Neuronal stem cell (in vitro differentiated cells): ENCODE measurements around the gene UIMC1.
A peak's percentile ranks its signal among the peaks of the same experiment; 100 is the strongest.

Experiments
- DNase-seq: peaks from one replicate; pipeline ENCODE4 v3.0.0-alpha.2; 2013; ENCODE audit warnings: low spot score
- H2AFZ ChIP-seq: one replicate; pipeline ENCODE4 v1.6.1; 2013; ENCODE audit warnings: mild to moderate bottlenecking, low read length, inconsistent platforms
- H2AK5ac ChIP-seq: 2 replicates; pipeline ENCODE4 v1.6.1; 2013; ENCODE audit warnings: low read depth, mild to moderate bottlenecking, inconsistent platforms, low read length, moderate library complexity, mixed read lengths
- H2BK120ac ChIP-seq: 2 replicates; pipeline ENCODE4 v1.6.1; 2013; ENCODE audit warnings: low read depth, mild to moderate bottlenecking, inconsistent platforms, low read length, moderate library complexity, mixed read lengths
- H2BK12ac ChIP-seq: one replicate; pipeline ENCODE4 v1.6.1; 2013; ENCODE audit warnings: low read length, inconsistent platforms
- H2BK15ac ChIP-seq: 2 replicates; pipeline ENCODE4 v1.6.1; 2013; ENCODE audit warnings: mild to moderate bottlenecking, low read length, inconsistent platforms, mixed read lengths
- H2BK5ac ChIP-seq: one replicate; pipeline ENCODE4 v1.6.1; 2013; ENCODE audit warnings: inconsistent platforms, mild to moderate bottlenecking, low read length, moderate library complexity
- H3K14ac ChIP-seq: one replicate; pipeline ENCODE4 v1.6.1; 2013; ENCODE audit warnings: low read length, inconsistent platforms
- H3K18ac ChIP-seq: 2 replicates; pipeline ENCODE4 v1.6.1; 2013; ENCODE audit warnings: low read length, inconsistent platforms
- H3K23ac ChIP-seq: 2 replicates; pipeline ENCODE4 v1.6.1; 2013; ENCODE audit warnings: low read depth, mild to moderate bottlenecking, mixed read lengths, low read length, inconsistent platforms; ENCODE audit not compliant: poor library complexity
- H3K27ac ChIP-seq: replicated peaks from 3 replicates; pipeline ENCODE4 v1.5.1; 2013; ENCODE audit warnings: low read length, inconsistent platforms
- H3K27me3 ChIP-seq, 3 experiments: 2 replicates each; pipeline ENCODE4 v1.6.1; 2013; ENCODE audit warnings: low read length in 3 of 3, mild to moderate bottlenecking in 2 of 3, inconsistent platforms in 1 of 3, low read depth in 1 of 3, mixed read lengths in 1 of 3, moderate library complexity in 1 of 3; ENCODE audit not compliant: control insufficient read depth in 3 of 3, insufficient read depth in 3 of 3
- H3K36me3 ChIP-seq, 2 donors: replicated peaks in 1 of 2; 2 replicates each; pipeline ENCODE4 v1.6.1; 2013; ENCODE audit warnings: low read length in 2 of 2; ENCODE audit not compliant: control insufficient read depth in 2 of 2, insufficient read depth in 2 of 2
- H3K4ac ChIP-seq: 2 replicates; pipeline ENCODE4 v1.6.1; 2013; ENCODE audit warnings: inconsistent platforms, mild to moderate bottlenecking, low read length, moderate library complexity
- H3K4me1 ChIP-seq, 2 donors: 1 replicate in 1 of 2; 2 replicates in 1 of 2; pipeline ENCODE4 v1.6.1; 2013; ENCODE audit warnings: low read length in 2 of 2, low read depth in 1 of 2; ENCODE audit not compliant: control insufficient read depth in 2 of 2, insufficient read depth in 1 of 2
- H3K4me2 ChIP-seq: one replicate; pipeline ENCODE4 v1.6.1; 2013; ENCODE audit warnings: mild to moderate bottlenecking, low read length, inconsistent platforms; ENCODE audit not compliant: insufficient read depth, poor library complexity, severe bottlenecking
- H3K4me3 ChIP-seq, 2 donors: 2 replicates each; pipeline ENCODE4 v1.5.1; 2013; ENCODE audit warnings: low read length in 2 of 2, mild to moderate bottlenecking in 2 of 2, inconsistent platforms in 1 of 2, moderate library complexity in 1 of 2
- H3K79me1 ChIP-seq: one replicate; pipeline ENCODE4 v1.6.1; 2013; ENCODE audit warnings: low read depth, mild to moderate bottlenecking, inconsistent platforms, low read length, moderate library complexity
- H3K9ac ChIP-seq: one replicate; pipeline ENCODE4 v1.6.1; 2013; ENCODE audit warnings: mild to moderate bottlenecking, low read depth, low read length, inconsistent platforms; ENCODE audit not compliant: poor library complexity
- H3K9me3 ChIP-seq, 2 donors: replicated peaks in 1 of 2; 2 replicates each; pipeline versions ENCODE3 to v1.6.1; 2013; ENCODE audit warnings: low read length in 2 of 2, mild to moderate bottlenecking in 2 of 2, inconsistent platforms in 1 of 2, low read depth in 1 of 2, mixed read lengths in 1 of 2, moderate library complexity in 1 of 2; ENCODE audit not compliant: control insufficient read depth in 2 of 2, insufficient read depth in 1 of 2
- H4K8ac ChIP-seq: one replicate; pipeline ENCODE4 v1.6.1; 2013; ENCODE audit warnings: low read depth, mild to moderate bottlenecking, inconsistent platforms, low read length, moderate library complexity
- H4K91ac ChIP-seq: one replicate; pipeline ENCODE4 v1.6.1; 2013; ENCODE audit warnings: low read length, low read depth, mild to moderate bottlenecking, inconsistent platforms; ENCODE audit not compliant: poor library complexity
- WGBS, 2 donors: extraction: QIAGEN DNeasy Blood & Tissue Kit; methylation state at CpG; one replicate each; pipeline ENCODE4 v1.1.7; 2013; ENCODE audit warnings: missing lambda C conversion rate in 2 of 2, mixed read lengths in 1 of 2; ENCODE audit not compliant: insufficient read length in 2 of 2, insufficient replicate concordance in 1 of 2; ENCODE audit errors: extremely low coverage in 2 of 2; 5-methylcytosine and 5-hydroxymethylcytosine counted together

UIMC1 gene

GRCh38 chr5:176863765-176864098, 142.8 kb downstream of the UIMC1 start:
- Histone ChIP-seq H3K23ac (no peak overlapping the region), H3K18ac (peak overlapping the region; percentile 31), H4K91ac (no peak overlapping the region), H2AK5ac (peak overlapping the region; percentile 13), H2BK12ac (peak overlapping the region; percentile 14), H4K8ac (no peak overlapping the region), H2BK120ac (peak overlapping the region; percentile 5), H2BK15ac (peak overlapping the region; percentile 71), H3K4ac (no peak overlapping the region), H3K79me1 (no peaks in the 10 kb centered on the region), H2BK5ac (no peak overlapping the region), H3K27me3 (peaks cover 0 to 73% (median 0%) of the 10 kb centered on the region in 3 experiments), H3K4me3 (no peak overlapping the region), H3K27ac (peak overlapping the region; percentile 21), H3K4me2 (no peak overlapping the region), H3K9me3 (no peaks in the 10 kb centered on the region), H3K14ac (no peak overlapping the region), H3K9ac (no peak overlapping the region), H2AFZ (no peak overlapping the region), H3K4me1 (peaks cover 45 to 51% of the 10 kb centered on the region in 2 donors), H3K36me3 (no peaks in the 10 kb centered on the region)
- no peak for DNase-seq
- WGBS, 2 donors = no CpG with 5 or more reads among the region's 5 CpGs

- no peak overlapping the region for H4K8ac ChIP-seq
- DNase-seq = no peak
- H2BK5ac ChIP-seq = peak overlapping the region; percentile 92
- peak overlapping the region; percentile 40 for H2AFZ ChIP-seq
- H3K4me2 ChIP-seq = peak overlapping the region; percentile 42
- peak overlapping the region; percentile 63 for H3K9ac ChIP-seq
- H3K9me3 ChIP-seq = no peaks in the 10 kb centered on the region
- H3K27me3 ChIP-seq = peaks cover 0 to 71% (median 0%) of the 10 kb centered on the region in 3 experiments
- H3K79me1 ChIP-seq = no peaks in the 10 kb centered on the region
- H4K91ac ChIP-seq = peak overlapping the region; percentile 81
- H3K36me3 ChIP-seq = no peaks in the 10 kb centered on the region
- peak overlapping the region; percentile 100 for H2AK5ac ChIP-seq
- H3K14ac ChIP-seq = no peak overlapping the region
- peaks cover 41 to 46% of the 10 kb centered on the region in 2 donors for H3K4me1 ChIP-seq
- no peak overlapping the region for H3K4me3 ChIP-seq
- H3K27ac ChIP-seq = peak overlapping the region; percentile 48
- peak overlapping the region; percentile 97 for H2BK12ac ChIP-seq
- H3K23ac ChIP-seq = peak overlapping the region; percentile 80
- peak overlapping the region; percentile 69 for H3K4ac ChIP-seq
- WGBS, 2 donors = no CpG with 5 or more reads among the region's 15 CpGs
- peak overlapping the region; percentile 100 for H2BK15ac ChIP-seq
- peak overlapping the region; percentile 99 for H3K18ac ChIP-seq
- H2BK120ac ChIP-seq = peak overlapping the region; percentile 93
Observed at GRCh38 chr5:176863041-176863764, 143.4 kb downstream of the UIMC1 start.

GRCh38 chr5:176862330-176862995, 144.1 kb downstream of the UIMC1 start:
- Histone ChIP-seq H3K14ac (peak overlapping the region; percentile 99), H3K23ac (peak overlapping the region; percentile 80), H2AK5ac (peak overlapping the region; percentile 100), H2BK120ac (peak overlapping the region; percentile 93), H3K4ac (peak overlapping the region; percentile 100), H3K9me3 (no peaks in the 10 kb centered on the region), H3K18ac (peak overlapping the region; percentile 99), H2BK12ac (peak overlapping the region; percentile 100), H3K9ac (no peak overlapping the region), H3K36me3 (no peaks in the 10 kb centered on the region), H3K4me2 (no peak overlapping the region), H2AFZ (no peak overlapping the region), H2BK5ac (peak overlapping the region; percentile 92), H3K79me1 (no peaks in the 10 kb centered on the region), H2BK15ac (peak overlapping the region; percentile 100), H3K27me3 (peaks cover 0 to 75% (median 0%) of the 10 kb centered on the region in 3 experiments), H3K4me3 (no peak overlapping the region), H4K8ac (peak overlapping the region; percentile 66), H3K4me1 (peaks cover 34 to 40% of the 10 kb centered on the region in 2 donors), H3K27ac (no peak overlapping the region), H4K91ac (peak overlapping the region; percentile 90)
- no CpG with 5 or more reads among the region's 28 CpGs for WGBS, 2 donors
- DNase-seq = no peak

GRCh38 chr5:176861276-176861675, 145.3 kb downstream of the UIMC1 start:
- Histone ChIP-seq H3K14ac (no peak overlapping the region), H3K4ac (no peak overlapping the region), H3K36me3 (no peaks in the 10 kb centered on the region), H2AFZ (no peak overlapping the region), H3K23ac (peak overlapping the region; percentile 56), H2BK12ac (peak overlapping the region; percentile 69), H3K79me1 (no peaks in the 10 kb centered on the region), H2BK5ac (peak overlapping the region; percentile 63), H3K9ac (no peak overlapping the region), H3K18ac (peak overlapping the region; percentile 78), H3K4me1 (peaks cover 22 to 31% of the 10 kb centered on the region in 2 donors), H3K27ac (no peak overlapping the region), H3K4me2 (no peak overlapping the region), H2BK120ac (no peak overlapping the region), H2AK5ac (peak overlapping the region; percentile 64), H3K4me3 (no peak overlapping the region), H4K8ac (no peak overlapping the region), H3K9me3 (no peaks in the 10 kb centered on the region), H2BK15ac (peak overlapping the region; percentile 91), H4K91ac (no peak overlapping the region), H3K27me3 (peaks cover 0 to 77% (median 0%) of the 10 kb centered on the region in 3 experiments)
- no CpG with 5 or more reads among the region's 11 CpGs for WGBS, 2 donors
- DNase-seq = no peak
